Left ventricle myocardium superior (tissue), 1 donor: ENCODE data around the gene SLCO4A1. TPM values are rescaled to one million over a fixed set of nuclear protein-coding genes. Genes with fewer than 3 reads are reported as not detected.

Source experiments
- ATAC-seq: fragments of 200-7000 bp; cut with Tn5 transposase; one replicate; pipeline ENCODE4 v1.9.1; 2020; ENCODE audit warnings: mild to moderate bottlenecking, moderate library complexity
- DNase-seq: peaks from one replicate; pipeline ENCODE4 v3.0.0-alpha.2; 2020
- intact Hi-C: fragments of 100-400 bp; cut with micrococcal nuclease; formaldehyde crosslinking; loops from one replicate; pipeline ENCODE4 v1.11.0; 2022
- total RNA-seq: library from RNA; stranded (reverse); fragmentation: NEBNext Ultra II Directional; extraction: Animal tissue kit (Norgen Biotek cat#: 25700); gene quantifications from one replicate; pipeline ENCODE4 v1.2.1, GENCODE V29; 2021
- donor health status: DM: no; HTN: yes; CAD: no; lungs with severe emphysema.

SLCO4A1 gene
- total RNA-seq, 1 donor from 2014 or later: 9.4 TPM

GRCh38 chr20:62645613-62646012 is 3.3 kb downstream of the SLCO4A1 start:
- DNase-seq (no peak), ATAC-seq (no peak)
- intact Hi-C loops: no loop called here

GRCh38 chr20:62646851-62647520 is 4.7 kb downstream of the SLCO4A1 start:
- DNase-seq: no peak
- no peak for ATAC-seq
- intact Hi-C loops: no loop called here

GRCh38 chr20:62647521-62648317 is 5.4 kb downstream of the SLCO4A1 start:
- intact Hi-C loops: no loop called here
- no peak for ATAC-seq
- DNase-seq: peak; percentile 61

GRCh38 chr20:62648318-62648995 is 6.2 kb downstream of the SLCO4A1 start:
- ATAC-seq (no peak), DNase-seq (no peak)
- intact Hi-C loops: no loop called here

- intact Hi-C loops: no loop called here
- no peak for ATAC-seq
Measured at GRCh38 chr20:62649140-62649539, 6.8 kb downstream of the SLCO4A1 start.

GRCh38 chr20:62650551-62651284 is 8.4 kb downstream of the SLCO4A1 start:
- ATAC-seq (no peak), DNase-seq (no peak)
- intact Hi-C loops: no loop called here

More at GRCh38 chr20:62649140-62649539, 6.8 kb downstream of the SLCO4A1 start:
- DNase-seq: no peak

- ATAC-seq: peak; percentile 3
- peak; percentile 74 for DNase-seq
- intact Hi-C loops: no loop called here
Measured at GRCh38 chr20:62651285-62652021, 9.2 kb downstream of the SLCO4A1 start.

GRCh38 chr20:62652041-62652893 is 10.0 kb downstream of the SLCO4A1 start:
- DNase-seq: peak; percentile 94
- ATAC-seq: peak; percentile 95
- intact Hi-C loops: no loop called here

GRCh38 chr20:62652894-62653305 is 10.6 kb downstream of the SLCO4A1 start:
- ATAC-seq (peak; percentile 0), DNase-seq (no peak)
- intact Hi-C loops: no loop called here

GRCh38 chr20:62653373-62653772 is 11.1 kb downstream of the SLCO4A1 start:
- intact Hi-C loops: no loop called here

GRCh38 chr20:62653951-62654685 is 11.8 kb downstream of the SLCO4A1 start:
- intact Hi-C loops: no loop called here
- ATAC-seq (no peak), DNase-seq (no peak)

More at GRCh38 chr20:62653373-62653772, 11.1 kb downstream of the SLCO4A1 start:
- ATAC-seq: no peak
- DNase-seq: no peak

GRCh38 chr20:62655282-62656196 is 13.2 kb downstream of the SLCO4A1 start:
- intact Hi-C loops: no loop called here
- DNase-seq (no peak), ATAC-seq (no peak)

GRCh38 chr20:62656197-62656918 is 14.1 kb downstream of the SLCO4A1 start:
- DNase-seq (no peak), ATAC-seq (no peak)
- intact Hi-C loops: no loop called here

GRCh38 chr20:62656919-62657588 is 14.8 kb downstream of the SLCO4A1 start:
- no peak for ATAC-seq
- DNase-seq: no peak
- intact Hi-C loops: no loop called here

- no peak for DNase-seq
- intact Hi-C loops: no loop called here
- ATAC-seq: no peak
Measured at GRCh38 chr20:62657589-62657942, 15.3 kb downstream of the SLCO4A1 start.
